GM06990 (cell line): ENCODE results near the gene TACR2.

Source experiments
- DNase-seq: peaks from one replicate; pipeline ENCODE4 v3.0.0-alpha.2; 2011; ENCODE audit not compliant: insufficient read length; ENCODE audit errors: extremely low read depth
- H3K27me3 ChIP-seq: replicated peaks from 2 replicates; pipeline ENCODE4 v1.6.0; 2011; ENCODE audit warnings: low read length; ENCODE audit not compliant: control insufficient read depth, insufficient read depth
- H3K36me3 ChIP-seq: 2 replicates; pipeline ENCODE4 v1.5.1; 2011; ENCODE audit warnings: low read length; ENCODE audit not compliant: control insufficient read depth, insufficient read depth
- H3K4me3 ChIP-seq: replicated peaks from 2 replicates; pipeline ENCODE4 v1.5.1; 2011; ENCODE audit warnings: low read depth, mild to moderate bottlenecking, control low read depth, low read length
- TF ChIP-seq, protein P1 (sequence below): IDR thresholded peaks from 2 replicates; pipeline ENCODE4 v1.5.1; 2011; ENCODE audit warnings: low read length, control low read depth, mild to moderate bottlenecking, inconsistent platforms; ENCODE audit not compliant: insufficient read depth, poor library complexity, severe bottlenecking

The TACR2 gene

DNA sequence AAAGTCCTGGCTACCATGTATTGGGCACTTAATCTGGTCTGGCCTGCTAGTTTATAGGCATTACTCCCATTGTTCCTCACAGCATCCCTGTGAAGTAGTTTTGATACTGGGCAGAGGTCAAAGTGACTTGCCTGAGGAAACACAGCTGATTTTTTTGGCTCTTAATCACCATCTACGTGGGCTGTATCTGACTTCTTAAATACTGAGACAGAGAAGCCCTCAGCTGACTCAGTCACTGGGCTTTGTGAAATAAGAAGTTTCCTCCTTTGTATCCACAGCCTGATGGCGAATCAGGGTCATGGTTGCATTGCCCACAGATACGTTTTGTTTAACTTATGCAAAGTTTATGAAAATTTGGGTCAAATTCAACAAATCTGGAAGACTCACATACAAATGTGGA lies 13.2 kb downstream of the TACR2 start:
- TF ChIP-seq, protein P1, sequence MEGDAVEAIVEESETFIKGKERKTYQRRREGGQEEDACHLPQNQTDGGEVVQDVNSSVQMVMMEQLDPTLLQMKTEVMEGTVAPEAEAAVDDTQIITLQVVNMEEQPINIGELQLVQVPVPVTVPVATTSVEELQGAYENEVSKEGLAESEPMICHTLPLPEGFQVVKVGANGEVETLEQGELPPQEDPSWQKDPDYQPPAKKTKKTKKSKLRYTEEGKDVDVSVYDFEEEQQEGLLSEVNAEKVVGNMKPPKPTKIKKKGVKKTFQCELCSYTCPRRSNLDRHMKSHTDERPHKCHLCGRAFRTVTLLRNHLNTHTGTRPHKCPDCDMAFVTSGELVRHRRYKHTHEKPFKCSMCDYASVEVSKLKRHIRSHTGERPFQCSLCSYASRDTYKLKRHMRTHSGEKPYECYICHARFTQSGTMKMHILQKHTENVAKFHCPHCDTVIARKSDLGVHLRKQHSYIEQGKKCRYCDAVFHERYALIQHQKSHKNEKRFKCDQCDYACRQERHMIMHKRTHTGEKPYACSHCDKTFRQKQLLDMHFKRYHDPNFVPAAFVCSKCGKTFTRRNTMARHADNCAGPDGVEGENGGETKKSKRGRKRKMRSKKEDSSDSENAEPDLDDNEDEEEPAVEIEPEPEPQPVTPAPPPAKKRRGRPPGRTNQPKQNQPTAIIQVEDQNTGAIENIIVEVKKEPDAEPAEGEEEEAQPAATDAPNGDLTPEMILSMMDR: no peak

DNA sequence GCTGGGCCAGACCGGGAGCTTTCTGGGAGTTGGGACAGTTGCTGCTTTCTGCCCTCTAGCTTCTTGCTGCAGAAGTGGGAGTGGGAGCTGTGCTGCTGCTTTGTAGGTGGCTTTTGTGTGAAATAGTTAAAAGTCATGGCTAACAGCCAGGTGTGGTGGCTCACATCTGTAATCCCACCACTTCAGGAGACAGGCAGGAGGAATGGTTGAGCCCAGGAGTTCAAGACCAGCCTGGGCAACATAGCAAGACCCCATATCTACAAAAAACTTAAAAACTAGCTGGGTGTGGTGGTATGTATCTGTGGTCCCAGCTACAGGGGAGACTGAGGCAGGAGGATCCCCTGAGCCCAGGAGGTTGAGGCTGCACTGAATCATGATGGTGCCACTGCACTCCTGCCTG lies 13.7 kb downstream of the TACR2 start:
- DNase-seq: no peak
- Histone ChIP-seq H3K36me3 (peaks cover 11% of the 10 kb centered on the region), H3K27me3 (no peaks in the 10 kb centered on the region), H3K4me3 (no peak overlapping the region)
- TF ChIP-seq, protein P1: no peak

More for the DNA sequence above, 13.2 kb downstream of the TACR2 start:
- no peaks in the 10 kb centered on the region for H3K27me3 ChIP-seq
- no peak for DNase-seq
- H3K4me3 ChIP-seq: no peak overlapping the region
- H3K36me3 ChIP-seq: peaks cover 11% of the 10 kb centered on the region

DNA sequence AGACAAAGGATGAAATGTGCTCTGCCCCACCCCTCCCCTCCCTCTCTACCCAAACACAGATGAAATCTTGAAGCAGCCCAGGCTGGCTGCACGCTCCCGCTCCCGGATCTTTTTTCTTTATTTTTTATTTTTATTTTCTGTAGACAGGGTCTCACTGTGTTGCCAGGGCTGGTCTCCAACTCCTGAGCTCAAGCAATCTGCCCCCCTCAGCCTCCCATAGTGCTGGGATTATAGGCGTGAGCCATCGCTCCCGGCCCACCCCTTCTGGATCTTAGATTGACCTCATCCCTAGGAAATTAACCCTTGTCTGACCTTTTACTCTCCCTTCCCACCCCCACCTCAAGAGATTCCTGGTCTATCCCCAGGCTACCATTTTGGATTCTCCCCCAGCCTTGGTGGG lies 14.3 kb downstream of the TACR2 start:
- no peaks in the 10 kb centered on the region for H3K27me3 ChIP-seq
- TF ChIP-seq, protein P1: no peak
- peaks cover 11% of the 10 kb centered on the region for H3K36me3 ChIP-seq
- no peak for DNase-seq
- H3K4me3 ChIP-seq: no peak overlapping the region

DNA sequence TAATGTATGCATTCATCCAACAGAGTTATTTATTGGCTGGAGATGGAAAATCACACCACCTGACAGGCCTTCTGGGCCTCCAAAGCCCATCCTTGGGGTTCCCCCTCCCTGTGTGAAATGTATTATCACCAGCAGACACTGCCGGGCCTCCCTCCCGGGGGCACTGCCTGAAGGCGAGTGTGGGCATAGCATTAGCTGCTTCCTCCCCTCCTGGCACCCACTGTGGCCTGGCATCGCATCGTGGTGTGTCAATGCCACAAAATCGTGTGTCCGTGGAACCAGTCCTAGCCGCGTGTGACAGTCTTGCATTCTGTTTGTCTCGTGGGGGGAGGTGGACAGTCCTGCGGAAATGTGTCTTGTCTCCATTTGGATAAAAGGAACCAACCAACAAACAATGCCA lies 15.3 kb downstream of the TACR2 start:
- Histone ChIP-seq H3K27me3 (no peaks in the 10 kb centered on the region), H3K36me3 (peaks cover 13% of the 10 kb centered on the region), H3K4me3 (no peak overlapping the region)
- TF ChIP-seq, protein P1: no peak
- DNase-seq: no peak

DNA sequence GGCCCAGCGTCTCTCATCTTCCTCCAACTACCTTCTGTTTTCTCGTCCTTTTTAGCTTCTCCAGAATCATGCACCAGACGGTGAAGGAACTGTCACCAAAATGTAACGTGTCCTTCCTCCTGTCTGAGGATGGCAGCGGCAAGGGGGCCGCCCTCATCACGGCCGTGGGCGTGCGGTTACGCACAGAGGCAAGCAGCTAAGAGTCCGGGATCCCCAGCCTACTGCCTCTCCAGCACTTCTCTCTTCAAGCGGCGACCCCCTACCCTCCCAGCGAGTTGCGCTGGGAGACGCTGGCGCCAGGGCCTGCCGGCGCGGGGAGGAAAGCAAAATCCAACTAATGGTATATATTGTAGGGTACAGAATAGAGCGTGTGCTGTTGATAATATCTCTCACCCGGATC lies 15.8 kb downstream of the TACR2 start:
- no peak overlapping the region for H3K4me3 ChIP-seq
- H3K27me3 ChIP-seq: no peaks in the 10 kb centered on the region
- H3K36me3 ChIP-seq: peaks cover 13% of the 10 kb centered on the region
- TF ChIP-seq, protein P1: no peak
- DNase-seq: no peak

DNA sequence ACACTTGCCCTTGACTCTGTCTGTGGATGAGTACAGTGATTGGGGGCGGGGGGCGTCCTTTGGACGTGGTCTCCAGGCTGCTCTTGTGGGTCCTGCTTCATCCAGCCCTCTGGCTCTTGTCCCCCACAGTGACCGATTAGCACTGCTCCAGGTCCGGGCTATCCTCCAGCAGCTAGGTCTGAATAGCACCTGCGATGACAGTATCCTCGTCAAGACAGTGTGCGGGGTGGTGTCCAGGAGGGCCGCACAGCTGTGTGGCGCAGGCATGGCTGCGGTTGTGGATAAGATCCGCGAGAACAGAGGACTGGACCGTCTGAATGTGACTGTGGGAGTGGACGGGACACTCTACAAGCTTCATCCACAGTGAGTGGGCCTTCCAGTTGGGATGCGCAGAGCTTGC lies 18.3 kb downstream of the TACR2 start:
- Histone ChIP-seq H3K36me3 (peaks cover 24% of the 10 kb centered on the region), H3K4me3 (no peak overlapping the region), H3K27me3 (no peaks in the 10 kb centered on the region)
- no peak for DNase-seq
- TF ChIP-seq, protein P1: no peak
